Diencephalon (tissue), 1 donor: ENCODE results near the gene RRP8. TPM values are rescaled to one million over a fixed set of nuclear protein-coding genes. Genes with fewer than 3 reads are reported as not detected.

ENCODE experiments used
- total RNA-seq: library from RNA; depleted of rRNA; stranded (reverse); fragments of >200 nt; gene quantifications from one replicate; pipeline ENCODE4 v1.2.3, GENCODE V29; 2014

Gene RRP8
- total RNA-seq = 13.1 TPM

GRCh38 chr11:6603287-6604080, at the start of gene RRP8, which contains the start of gene ILK:
Gene RRP8, minus strand, starts transcription at chr11:6603616. Its CDS starts 114 bp downstream, at chr11:6603502.
Gene ILK, plus strand, starts transcription at chr11:6603774. Its CDS starts 498 bp downstream, at chr11:6604272.

DNA sequence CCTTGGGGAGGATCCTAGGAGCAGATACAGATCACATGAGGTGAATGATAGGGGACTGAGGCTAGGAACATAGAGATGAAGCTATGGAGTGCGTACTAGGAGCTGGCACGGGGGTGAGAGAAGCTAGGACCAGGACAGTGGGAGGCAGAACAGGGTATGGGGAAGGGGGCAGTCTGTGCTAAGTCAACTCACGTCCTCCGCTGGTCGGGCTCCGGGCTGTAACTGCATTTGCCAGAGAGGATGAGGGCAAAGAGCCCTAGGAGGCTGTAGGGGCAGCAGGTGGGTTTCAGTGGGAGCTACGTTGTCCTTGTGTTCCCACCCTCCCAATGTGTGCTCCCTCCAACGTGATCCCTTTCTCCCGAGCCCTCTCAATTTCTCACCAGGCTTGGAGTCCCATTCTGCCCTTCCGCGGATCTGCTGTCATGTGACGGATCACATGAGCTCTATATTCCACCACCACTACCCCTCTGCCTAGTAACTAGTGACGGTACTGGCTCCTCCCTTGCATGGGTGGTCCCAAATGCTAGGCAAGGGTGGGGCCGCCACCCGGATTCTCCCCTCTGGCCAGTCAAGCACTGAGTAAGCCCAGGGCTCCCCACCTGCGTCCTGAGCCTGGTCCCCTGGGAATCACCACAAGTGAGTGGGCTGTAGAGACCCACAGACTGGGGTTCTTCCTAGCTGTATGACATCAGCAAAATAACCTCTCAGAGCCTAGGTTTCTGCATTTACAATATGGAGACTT, 15.8 kb upstream of the RRP8 start, which contains the start of gene TPP1:
Gene TPP1 (minus strand): TSS at position 419 of the 742 bp plus-strand sequence. CDS start 22 bp downstream, at position 397.

GRCh38 chr11:6612213-6613041, 9.0 kb upstream of the RRP8 start, which contains the start of gene TAF10:
Gene TAF10, minus strand, starts transcription at chr11:6612216. Its CDS starts 27 bp downstream, at chr11:6612189.

Other genes starting within 250 kb of the RRP8 start
- gene SMPD1, start 213.1 kb downstream of the RRP8 start, total RNA-seq = 15.0 TPM
- 266 TPM for gene APBB1, start 184.5 kb downstream of the RRP8 start, total RNA-seq
- gene HPX, start 162.6 kb downstream of the RRP8 start, total RNA-seq = 2.1 TPM
- 48.4 TPM for gene TRIM3, start 129.7 kb downstream of the RRP8 start, total RNA-seq
- gene ARFIP2, start 122.3 kb downstream of the RRP8 start, total RNA-seq = 37.6 TPM
- gene TIMM10B, start 122.1 kb downstream of the RRP8 start, total RNA-seq = 27.2 TPM
- gene DNHD1, start 106.3 kb downstream of the RRP8 start, total RNA-seq = 6.5 TPM
- gene ILK, start 158 bp upstream of the RRP8 start, total RNA-seq = 51.2 TPM
- 14.8 TPM for gene TAF10, start 8.6 kb upstream of the RRP8 start, total RNA-seq
- 16.8 TPM for gene TPP1, start 15.8 kb upstream of the RRP8 start, total RNA-seq
- 48.4 TPM for gene DCHS1, start 52.2 kb upstream of the RRP8 start, total RNA-seq
- gene MRPL17, start 79.7 kb upstream of the RRP8 start, total RNA-seq = 23.5 TPM
- 1.4 TPM for gene OR2AG2, start 168.4 kb upstream of the RRP8 start, total RNA-seq
- gene OR2AG1, start 179.4 kb upstream of the RRP8 start, total RNA-seq = not detected
- gene OR6A2, start 196.1 kb upstream of the RRP8 start, total RNA-seq = 1.8 TPM
- not detected for gene OR10A5, start 242.1 kb upstream of the RRP8 start, total RNA-seq